ENCODE data around the gene GINS3.

The GINS3 gene

DNA sequence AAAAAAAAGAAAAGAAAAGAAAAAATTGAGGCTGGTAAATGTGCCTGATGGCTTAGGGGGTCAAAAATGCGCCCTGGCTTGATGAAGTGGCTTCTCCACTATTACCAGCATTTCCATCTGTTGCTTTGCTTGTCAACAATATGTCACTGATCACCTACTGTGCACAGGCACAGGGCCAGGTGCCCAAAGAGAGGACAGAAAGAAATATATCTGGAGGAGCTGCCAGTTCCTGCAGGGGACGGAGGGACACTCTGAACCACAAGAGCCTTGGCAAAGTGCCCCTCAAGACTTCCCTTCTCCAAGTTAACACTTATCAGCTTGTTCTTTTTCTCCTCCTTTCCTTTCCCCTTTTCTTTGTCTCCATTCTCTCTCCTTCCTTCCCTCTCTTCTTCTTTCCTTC is 34.7 kb downstream of the GINS3 start:
- DNase-seq = no peak

DNA sequence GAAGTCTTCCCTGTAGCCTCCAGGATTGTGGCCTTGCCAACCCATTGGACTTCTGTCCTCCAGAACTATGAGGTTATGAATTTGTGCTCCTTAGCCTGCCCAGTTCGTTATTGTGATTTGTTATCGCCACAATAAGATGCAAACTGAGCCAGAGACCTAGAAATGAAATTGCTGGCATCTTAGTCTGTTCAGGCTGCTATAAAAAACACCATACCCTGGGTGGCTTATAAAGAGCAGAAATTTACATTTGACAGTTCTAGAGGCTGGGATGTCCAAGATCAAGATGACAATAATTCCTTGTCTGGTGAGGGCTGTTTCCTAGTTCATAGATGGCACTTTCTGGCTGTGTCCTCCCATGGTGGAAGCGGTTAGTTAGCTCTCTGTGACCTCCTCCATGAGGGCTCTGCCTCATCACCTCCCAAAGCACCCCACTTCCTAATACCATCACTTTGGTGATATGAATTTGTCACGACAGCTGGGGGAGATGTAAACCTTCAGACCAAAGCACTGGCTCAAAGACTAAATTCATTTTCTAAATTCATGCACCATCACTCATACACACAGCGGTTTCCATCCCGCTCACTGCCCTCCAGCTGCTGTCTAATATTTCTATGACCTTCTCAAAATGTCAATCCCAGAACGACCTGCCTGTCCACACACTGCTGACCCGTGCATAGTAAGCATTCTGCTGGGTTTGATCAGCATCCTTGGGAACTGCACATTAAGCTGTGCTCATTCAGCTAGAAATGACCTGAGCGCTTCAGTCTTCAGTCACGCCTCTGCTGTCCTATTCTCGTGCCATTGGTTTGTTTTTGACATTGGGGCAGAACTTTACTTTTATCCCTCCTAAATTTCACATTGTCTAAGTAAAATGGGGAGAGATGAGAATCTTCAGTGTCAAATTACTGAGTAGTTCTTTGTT is 36.6 kb downstream of the GINS3 start:
- DNase-seq = no peak

DNA sequence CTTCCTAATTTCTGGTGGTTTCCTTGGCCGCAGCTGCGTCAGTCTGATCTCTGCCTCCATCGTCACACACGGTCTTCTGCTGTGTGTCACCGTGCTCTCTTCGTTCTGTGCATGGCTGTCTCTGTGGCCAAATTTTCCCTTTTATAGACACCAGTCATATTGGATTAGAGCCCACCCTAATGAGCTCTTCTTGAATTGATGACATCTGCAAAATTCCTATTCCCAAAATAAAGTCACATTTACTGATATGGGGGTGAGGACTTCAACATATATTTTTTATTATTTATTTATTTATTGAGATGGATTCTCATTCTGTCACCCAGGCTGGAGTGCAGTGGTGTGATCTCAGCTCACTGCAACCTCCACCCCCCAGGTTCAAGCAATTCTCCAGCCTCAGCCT is 38.4 kb downstream of the GINS3 start:
- DNase-seq = no peak

DNA sequence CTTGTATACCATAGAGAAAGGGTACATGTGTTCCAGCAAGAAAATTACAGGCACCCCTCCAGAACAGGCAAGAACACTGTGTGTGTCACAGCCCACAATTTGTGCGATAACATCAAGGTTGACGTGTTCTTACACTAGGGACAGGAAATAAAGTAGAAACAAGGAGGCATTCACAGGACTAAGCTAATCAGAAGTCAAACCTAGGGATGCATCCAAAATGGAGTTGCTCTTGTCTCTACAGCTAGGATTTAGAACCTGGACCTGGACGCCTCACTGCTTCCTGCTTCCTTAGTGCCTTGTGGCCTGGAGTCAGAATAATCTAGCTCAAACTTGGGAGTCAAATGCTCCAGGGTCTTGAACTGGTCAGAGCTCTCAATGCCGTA is 41.3 kb downstream of the GINS3 start:
- DNase-seq = no peak

DNA sequence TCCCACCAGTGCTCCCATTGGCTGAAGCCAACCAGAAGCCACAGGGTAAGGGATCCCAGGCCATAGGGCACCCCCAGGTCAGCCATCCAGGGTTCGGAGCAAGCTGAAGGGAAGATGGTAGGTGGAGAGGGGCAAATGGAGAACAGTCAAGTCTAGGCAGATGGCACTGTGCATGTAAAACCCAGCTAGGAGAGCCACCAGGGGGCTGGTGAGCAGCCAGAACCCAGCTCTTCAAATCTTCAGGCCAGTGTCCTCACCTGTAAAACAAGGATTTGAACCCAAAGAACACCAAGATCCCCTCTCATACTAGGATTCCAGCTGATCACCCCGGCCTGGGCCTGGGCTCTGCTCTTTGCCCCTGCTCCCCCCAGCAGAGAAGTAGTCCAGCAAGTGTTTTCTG is 43.5 kb downstream of the GINS3 start:
- DNase-seq = no peak

DNA sequence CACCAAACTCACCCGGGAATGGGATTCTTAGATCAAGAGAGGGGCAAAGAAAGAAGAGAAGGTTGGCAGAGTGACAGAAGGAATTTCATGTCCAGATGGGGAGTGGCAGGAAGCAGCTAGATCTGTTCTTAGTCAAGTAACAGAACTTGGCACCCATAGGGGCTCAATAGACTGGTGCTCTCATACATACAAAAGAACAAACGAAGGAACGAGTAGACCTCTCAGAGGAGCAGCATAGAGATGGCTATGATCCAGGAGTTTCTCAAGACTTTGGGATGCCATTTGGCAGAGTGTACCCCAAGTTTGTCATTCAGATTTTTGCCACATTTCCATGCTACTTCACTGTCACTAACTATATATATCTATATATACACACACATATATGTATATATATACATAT is 47.9 kb downstream of the GINS3 start:
- DNase-seq = no peak

DNA sequence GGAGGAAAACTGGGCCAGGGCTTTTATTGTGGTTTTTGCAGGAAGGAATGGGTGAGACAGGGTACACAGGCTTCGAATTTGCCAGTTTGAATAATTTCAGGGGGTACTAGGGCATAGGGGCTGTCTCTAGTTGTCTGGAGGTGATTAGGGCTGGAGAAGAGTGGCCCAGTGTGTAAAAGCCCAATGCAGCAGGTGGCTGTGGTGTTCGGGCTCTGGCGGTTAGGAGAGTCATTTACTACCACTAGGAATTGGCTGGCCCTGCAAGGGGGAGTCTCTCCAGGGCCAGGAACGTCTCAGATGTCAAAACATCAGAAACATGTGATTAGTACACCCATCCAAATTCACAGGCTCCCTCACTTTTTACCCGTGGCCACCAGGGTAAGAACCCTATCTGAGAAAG is 50.3 kb downstream of the GINS3 start:
- DNase-seq = no peak

DNA sequence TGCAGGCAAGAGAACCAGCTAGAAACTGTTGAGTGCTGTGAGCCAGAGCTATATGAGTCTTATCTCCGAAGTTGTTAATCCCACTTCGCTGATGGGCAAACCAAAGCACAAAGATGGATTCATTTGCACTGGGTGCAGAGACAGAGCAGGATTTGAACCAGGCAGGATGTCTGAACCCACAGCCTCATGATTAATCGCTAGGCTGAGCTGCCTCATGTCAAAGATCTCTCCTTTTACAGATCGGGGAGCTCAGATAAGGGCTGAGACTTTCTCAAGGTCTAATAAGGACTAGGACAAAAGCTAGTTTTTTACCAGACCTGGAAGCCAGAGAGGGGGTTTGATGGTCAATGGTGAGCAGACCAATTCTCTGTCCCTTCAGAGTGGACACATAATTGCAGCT is 51.5 kb downstream of the GINS3 start:
- no peak for DNase-seq

DNA sequence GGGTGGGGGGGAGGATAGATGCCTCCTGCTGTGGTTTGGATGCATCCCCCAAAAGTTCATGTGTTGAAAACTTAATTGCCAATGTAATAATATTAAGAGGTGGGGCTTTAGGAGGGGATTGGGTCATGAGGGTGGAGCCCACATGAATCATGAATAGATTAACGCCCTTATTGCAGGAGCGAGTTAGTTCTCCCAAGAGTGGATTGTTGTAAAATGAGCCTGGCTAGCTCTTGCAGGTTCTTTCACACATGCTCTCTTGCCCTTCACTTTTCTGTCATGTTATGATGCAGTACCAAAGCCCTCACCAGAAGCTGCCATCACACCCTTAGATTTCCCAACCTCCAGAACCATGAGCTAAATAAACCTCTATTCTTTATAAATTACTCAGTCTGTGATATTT is 52.0 kb downstream of the GINS3 start:
- DNase-seq = no peak

DNA sequence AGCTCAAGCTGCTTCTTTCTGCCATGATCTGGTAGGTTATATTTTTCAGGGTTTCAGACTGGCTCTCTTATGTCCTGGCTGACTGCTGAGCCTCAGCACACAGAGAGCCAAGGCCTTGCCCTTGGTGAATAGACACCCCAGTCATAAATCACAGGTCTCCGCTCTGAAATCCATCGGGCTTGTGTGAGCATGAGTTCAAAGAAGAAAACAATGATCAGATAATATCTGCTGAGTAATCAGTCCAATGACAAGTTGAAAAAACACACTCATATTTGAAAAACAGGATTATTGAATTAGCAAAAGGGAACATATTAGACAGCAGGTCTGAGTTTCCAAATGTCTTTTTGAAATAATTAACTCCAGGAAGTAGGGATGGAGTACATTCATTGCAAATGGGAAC is 56.6 kb downstream of the GINS3 start:
- no peak for DNase-seq

DNA sequence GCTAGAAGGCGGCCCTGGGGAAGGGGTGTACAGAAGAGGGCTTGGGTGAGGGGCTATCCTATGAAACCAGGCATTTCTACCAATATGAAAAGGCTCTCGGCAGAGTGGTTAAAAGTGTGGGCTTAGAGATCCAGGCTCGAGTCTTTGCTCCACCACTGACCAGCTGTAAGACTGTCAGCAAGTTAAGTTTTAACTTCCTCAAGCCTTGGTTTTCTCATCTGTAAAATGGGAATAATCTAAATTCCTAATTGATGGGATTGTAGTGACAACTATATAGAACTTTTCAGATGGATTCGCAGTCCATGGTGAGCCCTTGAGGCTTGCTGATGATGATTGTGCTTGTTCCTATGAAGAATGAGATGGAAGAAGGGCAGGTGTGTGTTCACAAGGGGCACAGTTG is 57.0 kb downstream of the GINS3 start:
- DNase-seq = no peak

DNA sequence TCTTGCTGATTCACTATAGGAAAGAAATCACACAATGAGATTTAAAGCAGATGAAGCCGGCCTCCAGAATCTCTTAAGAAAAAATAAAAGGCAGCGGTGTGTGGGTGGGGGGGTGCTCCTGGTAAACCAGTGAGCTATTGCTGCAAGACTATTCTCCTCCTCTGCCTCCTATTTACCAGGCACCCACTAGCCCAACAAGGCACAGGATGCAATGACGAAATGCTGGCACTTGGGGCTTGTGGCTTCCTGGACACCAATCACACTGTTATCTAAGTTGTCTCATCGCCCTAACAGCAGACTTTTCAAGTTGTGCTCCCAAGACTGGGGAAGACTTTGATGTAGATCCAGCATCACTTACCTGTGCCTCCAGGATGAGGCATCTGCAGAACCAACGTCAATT is 57.5 kb downstream of the GINS3 start:
- DNase-seq = no peak

DNA sequence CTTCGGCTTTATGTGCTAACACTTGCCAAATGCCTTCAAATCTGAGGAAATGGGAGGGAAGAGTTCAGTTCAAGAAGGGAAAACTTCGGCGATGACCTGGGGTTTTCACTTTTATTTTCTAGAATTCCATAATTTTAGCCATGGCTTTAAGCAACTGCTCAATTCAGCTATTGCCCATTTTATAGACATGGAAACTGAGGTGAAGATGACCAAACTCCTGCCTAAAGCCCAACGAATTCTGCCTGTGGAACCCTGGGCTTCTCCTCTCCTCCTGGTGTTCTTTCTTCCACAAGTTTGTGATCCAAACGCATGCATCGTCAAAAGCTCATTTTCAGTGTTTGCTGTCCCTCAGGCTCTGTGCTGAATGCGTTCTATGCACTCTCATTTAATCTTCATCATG is 58.3 kb downstream of the GINS3 start:
- no peak for DNase-seq

DNA sequence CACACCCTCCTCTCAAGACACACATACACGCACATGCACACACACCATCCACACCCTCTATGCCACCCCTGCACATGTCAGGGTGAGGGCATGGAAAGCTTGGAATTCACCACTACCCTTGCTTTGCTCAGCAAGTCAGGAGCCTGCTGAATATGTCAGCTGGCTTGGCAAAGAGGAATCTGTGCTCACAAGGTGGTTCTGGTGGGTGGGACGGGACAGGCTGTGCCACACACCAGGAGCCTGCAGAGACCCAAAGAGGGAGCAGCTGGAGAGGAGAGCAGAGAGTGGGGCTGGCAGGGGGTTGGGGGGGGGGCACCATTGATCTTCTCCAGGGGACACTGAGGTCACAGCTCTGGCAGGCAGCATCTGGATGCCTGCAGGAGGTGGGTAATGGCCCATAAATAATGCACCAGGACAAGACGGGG is 59.0 kb downstream of the GINS3 start:
- no peak for DNase-seq

DNA sequence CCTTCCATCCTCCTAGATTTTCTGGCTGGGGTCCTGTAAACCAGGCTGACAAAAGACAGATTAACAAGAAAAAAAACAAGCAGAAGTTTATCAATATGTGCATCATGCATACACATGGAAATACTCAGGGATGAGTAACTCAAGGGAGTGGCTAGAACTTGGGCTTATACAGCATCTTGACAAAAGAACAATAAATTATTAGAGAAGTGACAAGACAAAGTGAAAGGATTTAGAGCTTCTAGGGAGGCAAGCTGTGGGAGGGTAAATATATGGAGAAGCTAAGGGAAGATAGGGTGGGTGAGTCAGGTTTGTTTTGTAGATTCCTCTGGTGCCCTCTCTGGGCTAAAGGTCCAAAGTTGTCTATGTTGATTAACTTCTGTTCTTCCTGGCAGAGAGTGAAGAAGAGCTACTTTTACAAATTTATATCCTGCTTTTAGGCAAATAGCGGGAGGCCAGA is 59.7 kb downstream of the GINS3 start:
- DNase-seq = no peak

DNA sequence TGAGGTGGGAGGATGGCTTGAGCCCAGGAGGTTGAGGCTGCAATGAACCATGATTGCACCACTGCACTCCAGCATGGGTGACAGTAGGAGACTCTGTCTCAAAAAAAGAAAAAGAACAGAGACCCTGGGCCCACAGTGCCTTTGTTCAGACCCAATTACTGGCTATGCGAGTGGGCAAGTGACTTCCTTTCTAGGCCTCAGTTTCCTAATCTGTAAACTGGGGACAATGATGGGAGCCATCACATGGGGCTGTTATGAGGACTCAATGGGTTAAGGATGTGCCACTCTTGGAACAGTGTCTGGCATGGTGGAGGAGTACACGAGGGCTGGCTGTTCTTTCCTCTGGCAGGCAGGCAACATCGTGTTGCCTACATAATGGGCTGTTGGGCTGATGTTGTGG is 60.4 kb downstream of the GINS3 start:
- DNase-seq = no peak

DNA sequence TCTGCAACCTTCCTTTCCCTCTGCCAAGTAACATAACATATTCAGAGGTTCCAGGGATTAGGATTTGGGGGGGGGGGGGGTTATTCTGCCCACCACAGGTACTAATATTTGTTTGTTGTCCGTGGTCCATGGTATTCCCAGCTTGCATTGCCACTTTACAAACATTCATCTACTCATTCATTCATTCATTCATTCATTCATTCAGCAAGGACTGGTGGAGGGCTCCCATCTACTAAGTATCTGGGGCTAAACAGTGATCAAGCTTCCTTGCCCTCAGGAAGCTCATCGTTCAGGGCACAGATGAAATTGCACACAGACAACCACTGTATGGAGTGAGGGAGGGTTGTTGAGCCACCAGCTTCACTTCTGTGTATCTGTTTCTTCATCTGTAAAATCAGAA is 61.9 kb downstream of the GINS3 start:
- DNase-seq = no peak

DNA sequence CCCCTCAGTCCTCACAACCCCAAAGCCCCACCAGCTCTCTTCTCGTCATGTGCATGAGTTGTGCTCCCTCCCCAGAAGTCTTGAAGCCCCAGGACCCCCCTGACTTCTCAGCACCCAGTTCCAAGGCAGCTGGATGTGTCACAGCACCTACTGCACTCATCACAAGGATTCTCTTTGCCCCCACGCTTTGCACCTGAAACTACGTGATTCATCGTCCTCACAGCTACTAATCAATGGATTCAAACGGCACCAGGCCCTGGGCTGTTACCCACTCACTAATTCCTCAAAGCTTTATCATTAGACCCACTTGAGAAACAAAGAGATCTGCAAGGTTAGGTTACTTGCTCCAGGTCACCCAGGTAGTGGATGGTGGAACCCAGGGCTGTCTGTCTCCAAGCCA is 62.6 kb downstream of the GINS3 start:
- no peak for DNase-seq
